GM13977 (cell line): ENCODE data around the gene AGAP1.

Experiments used
- DNase-seq: peaks from one replicate; pipeline ENCODE4 v3.0.0; 2012; ENCODE audit warnings: low spot score
- in situ Hi-C: fragments of 300-500 bp; cut with MboI; formaldehyde crosslinking; loops from one replicate; pipeline ENCODE4 v1.12.0; 2022; ENCODE audit warnings: low sequenced_read_pairs, low pct_unique_long_range_greater_than_20kb, mixed read lengths, inconsistent platforms; ENCODE audit not compliant: unreplicated experiment
- TF ChIP-seq, protein P1 (sequence below): IDR thresholded peaks from 2 replicates; pipeline ENCODE4 v1.5.1; 2012; ENCODE audit warnings: mild to moderate bottlenecking, control low read depth; ENCODE audit not compliant: insufficient read depth; ENCODE audit errors: extremely low read depth, missing control alignments

AGAP1 gene

DNA sequence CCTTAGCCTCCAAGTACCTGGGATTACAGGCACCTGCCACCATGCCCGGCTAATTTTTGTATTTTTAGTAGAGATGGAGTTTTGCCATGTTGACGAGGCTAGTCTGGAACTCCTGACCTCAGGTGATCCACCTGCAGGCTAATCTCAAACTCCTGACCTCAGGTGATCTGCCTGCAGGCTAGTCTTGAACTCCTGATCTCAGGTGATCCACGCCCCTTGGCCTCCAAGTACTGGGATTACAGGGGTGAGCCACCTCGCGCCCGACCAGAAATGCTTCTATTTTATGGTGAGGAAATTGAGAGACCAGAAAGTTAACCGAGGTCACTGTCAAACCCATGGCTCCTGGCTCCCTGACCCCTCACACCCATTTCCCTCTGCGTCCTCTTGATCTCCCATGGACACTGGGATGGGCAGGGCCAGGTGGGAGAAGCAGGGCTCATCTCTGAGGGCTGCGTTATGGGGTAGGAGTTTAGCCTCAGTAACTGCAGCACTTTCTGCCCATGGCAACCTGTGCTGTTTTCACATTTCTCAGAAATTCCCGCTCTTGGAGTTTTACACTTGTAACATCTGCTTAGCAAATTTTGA is 210.0 kb downstream of the AGAP1 start:
- in situ Hi-C loops, result no loop called here
- TF ChIP-seq, protein P1, sequence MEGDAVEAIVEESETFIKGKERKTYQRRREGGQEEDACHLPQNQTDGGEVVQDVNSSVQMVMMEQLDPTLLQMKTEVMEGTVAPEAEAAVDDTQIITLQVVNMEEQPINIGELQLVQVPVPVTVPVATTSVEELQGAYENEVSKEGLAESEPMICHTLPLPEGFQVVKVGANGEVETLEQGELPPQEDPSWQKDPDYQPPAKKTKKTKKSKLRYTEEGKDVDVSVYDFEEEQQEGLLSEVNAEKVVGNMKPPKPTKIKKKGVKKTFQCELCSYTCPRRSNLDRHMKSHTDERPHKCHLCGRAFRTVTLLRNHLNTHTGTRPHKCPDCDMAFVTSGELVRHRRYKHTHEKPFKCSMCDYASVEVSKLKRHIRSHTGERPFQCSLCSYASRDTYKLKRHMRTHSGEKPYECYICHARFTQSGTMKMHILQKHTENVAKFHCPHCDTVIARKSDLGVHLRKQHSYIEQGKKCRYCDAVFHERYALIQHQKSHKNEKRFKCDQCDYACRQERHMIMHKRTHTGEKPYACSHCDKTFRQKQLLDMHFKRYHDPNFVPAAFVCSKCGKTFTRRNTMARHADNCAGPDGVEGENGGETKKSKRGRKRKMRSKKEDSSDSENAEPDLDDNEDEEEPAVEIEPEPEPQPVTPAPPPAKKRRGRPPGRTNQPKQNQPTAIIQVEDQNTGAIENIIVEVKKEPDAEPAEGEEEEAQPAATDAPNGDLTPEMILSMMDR, result no peak
- DNase-seq, result no peak

DNA sequence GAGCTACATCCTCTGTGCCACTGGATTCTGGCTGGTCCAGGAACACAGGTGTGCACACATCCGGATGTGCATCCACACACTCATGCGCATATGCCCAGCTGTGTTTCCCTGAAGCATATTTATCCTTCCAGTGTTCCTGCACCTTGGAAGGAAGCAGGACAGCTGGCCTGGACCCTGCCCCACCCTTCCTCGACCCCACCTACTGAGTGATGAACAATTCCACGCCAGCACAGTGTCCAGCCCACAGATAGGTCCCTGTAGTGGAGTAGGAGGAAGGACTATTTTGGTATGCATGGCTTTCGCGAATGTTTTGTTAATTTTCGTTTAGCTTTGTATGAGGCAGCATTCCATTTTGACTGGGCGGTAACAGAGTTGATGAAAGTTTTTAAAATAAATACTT is 211.5 kb downstream of the AGAP1 start:
- TF ChIP-seq, protein P1, result no peak
- in situ Hi-C loops, result no loop called here
- no peak for DNase-seq

DNA sequence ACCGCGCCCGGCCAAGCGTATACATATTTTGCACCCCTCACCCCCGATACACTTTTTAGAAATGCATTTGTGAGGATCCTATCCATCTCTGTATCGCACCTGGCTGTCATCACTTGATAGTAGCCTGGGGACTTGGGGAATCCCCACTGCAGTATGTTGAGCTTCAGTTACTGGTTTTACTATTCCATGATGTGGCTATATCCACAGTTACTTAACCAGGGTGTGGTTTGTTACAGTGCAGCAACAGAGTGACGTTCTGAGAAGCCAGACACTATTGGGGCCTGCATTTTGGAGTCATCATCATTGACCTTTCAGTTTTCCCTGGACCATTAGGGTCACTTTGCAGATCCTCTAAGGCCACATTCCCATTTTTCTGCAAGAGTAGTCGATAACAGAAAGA is 212.7 kb downstream of the AGAP1 start:
- in situ Hi-C loops, result no loop called here
- TF ChIP-seq, protein P1, result no peak
- DNase-seq, result no peak

DNA sequence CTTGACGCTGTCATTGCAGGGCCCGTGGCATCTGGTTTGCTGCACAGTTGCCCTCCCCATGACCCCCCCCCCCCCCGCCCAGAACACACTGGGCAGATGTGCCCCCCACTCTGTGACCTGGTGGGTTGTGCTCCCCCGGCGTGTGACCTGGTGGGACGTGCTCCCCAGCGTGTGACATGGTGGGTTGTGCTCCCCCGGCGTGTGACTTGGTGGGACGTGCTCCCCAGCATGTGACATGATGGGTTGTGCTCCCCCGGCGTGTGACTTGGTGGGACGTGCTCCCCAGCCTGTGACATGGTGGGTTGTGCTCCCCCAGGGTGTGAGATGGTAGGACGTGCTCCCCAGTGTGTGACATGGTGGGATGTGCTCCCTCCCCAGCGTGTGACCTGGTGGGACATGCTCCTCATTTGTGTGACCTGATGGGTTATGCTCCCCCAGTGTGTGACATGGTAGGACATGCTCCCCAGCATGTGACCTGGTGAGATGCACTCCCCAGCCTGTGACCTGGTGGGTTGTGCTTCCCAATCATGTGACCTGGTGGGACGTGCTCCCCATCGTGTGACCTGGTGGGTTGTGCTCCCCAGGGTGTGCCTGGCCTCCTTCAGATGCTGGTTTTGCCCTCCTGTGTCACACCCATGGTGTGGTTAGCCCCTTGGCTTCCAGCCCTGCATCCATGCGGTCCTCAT is 213.7 kb downstream of the AGAP1 start:
- in situ Hi-C loops, result no loop called here

DNA sequence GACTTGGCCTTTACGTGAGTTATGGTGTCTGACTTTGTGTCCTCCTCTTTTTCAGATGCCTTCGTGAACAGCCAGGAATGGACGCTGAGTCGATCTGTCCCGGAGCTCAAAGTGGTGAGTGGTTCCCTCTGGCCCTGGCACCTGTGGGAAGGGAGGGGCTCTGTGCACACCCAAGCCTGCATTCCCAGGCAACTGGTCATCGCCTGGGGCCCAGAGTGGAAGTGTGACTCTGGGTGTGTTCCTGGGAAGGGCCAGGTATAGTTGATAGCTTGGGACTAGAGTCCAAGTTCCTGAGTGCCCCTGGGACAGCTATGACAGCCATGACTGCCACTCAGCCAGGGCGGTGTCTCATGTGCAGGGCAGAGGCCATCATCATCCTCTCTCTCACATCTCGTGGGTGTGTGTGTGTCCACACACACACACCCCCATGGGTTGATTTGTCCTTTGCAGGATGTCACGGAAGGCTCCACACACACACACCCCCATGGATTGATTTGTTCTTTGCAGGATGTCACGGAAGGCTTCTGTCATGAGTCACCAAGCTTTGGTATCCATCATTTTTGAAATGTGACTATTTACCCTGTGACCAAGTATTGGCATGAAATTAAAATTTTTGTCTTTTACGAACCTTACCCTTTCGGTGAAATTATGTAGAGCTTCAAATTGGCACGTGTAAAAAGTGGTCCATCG is 215.4 kb downstream of the AGAP1 start:
- in situ Hi-C loops, result no loop called here
- TF ChIP-seq, protein P1, result no peak
- no peak for DNase-seq

More for the DNA sequence above, 213.7 kb downstream of the AGAP1 start:
- DNase-seq, result no peak
- TF ChIP-seq, protein P1, result no peak

DNA sequence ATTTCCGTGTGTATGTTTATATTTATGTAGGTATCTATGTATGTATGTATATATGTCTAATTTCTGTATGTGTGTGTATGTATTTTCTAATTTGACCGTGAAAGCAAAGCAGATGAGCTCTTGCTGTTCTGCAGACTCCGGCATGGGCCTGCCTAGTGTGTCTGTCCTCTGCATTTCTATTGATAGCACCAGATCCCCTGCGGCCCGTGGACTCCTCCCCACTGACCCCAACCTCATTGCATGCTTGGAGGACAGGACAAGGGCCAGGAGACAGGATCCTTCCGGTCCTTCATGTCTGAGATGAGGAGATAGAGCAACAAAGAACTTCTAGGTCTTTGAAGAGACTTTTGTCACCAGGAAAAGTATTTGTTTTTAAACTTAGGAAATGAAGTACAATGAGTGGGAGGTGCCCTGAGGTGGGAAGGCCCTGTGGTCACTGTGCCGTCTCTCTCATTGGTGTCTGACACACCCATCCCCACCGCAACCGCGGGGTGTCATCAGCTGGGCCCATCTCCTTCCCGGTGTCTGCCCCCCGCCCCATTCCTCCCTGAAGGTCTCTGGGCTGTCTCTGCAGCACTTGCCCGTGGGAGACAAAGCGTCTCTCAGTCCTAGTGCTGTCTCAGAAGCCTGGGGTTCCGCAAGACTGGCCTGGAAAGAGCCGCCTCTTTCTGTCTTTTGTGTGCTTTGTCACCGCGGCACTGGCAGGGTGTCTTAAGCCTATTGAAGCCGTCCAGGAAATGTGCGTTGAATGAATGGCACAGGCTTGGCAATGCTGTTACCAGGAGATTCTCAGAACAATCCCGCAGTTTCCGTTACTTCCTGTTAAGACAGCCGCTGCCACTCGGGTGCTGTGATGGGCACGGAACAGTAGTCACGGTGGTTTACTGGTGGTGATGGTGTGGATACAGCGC is 216.4 kb downstream of the AGAP1 start:
- in situ Hi-C loops, result no loop called here
- TF ChIP-seq, protein P1, result no peak
- DNase-seq, result no peak
